Inflammatory macrophage treated with lipopolysaccharide for 4 hours (primary cell): ENCODE data around the gene KRABD2.
"Not testable (repeated sequence)": the region's sequence is repeated elsewhere in the genome, so short reads cannot be mapped to it uniquely, and the experiment has no call there.

Experiments used
- DNase-seq: peaks from one replicate; pipeline ENCODE4 v3.0.0-alpha.2; 2020

Gene KRABD2

DNA sequence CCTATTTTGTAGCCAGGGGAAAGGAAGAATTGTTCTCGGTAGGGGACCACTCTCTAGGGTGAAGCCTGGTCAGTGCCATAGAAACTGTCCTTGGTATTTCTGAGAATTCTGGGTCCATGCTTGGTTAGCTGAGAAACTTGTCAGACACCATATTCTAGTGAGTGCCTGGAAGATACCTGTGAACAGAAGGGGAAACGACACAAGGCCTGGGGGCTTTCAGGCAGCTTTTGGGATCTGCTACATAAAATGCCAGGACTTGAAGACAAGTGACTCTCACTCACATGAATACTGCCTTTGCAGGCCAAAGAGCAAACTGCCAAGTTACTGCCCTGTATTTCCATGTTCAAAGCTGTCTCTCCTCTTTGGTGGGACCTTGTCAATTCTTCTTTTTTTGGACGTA, 18.6 kb downstream of the KRABD2 start:
- no peak for DNase-seq

DNA sequence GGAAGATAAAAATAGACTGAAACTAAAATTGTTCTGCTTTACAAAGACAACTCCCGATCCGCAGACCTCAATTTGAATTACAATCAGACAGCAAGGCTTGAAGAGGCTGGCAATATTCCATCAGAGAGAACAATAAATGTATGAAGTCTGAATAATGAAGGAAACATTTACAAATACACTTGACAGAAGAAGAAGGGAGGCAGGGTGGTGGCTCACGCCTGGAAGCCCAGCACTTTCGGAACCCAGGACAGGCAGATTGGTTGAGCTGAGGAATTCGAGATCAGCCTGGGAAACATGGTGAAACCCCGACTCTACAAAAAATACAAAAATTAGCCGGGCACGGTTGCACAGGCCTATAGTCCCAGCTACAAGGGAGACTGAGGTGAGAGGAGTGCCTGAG, 22.3 kb downstream of the KRABD2 start:
- no peak for DNase-seq

DNA sequence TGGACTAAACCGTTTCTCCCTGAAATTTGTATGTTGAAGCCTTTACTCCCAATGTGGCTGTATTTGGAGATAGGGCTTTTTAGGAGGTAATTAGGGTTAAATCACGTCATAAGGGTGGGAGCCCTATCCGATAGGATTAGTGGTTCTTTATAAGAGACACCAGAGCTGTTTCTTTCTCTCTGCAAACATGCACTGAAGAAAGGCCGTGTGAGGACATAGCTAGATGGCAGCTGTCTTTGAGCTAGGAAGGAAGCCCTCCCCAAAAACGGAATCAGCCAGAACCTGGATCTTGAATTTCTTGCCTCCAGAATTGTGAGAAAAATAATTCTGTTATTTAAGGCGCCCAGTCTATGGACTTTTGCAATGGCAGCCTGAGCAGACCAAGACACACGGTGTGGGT, 22.8 kb downstream of the KRABD2 start:
- no peak for DNase-seq

DNA sequence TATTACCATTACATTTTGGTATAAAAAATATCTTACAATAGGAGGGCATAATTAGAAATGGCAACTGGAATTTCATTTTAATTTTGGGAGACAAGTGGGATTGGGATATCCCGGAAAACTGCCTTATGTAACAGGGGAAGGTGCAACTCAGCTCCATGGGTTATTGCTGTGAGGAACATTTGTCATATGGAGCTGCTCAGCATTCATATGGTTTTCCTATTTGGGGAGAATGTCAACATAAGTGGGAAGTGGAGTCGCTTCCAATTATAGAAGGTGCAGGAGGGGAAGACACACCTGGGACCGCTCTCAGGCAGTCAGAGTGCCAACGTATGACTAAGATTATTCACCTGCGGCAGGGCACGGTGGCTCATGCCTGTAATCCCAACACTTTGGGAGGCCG, 26.2 kb downstream of the KRABD2 start:
- DNase-seq = no peak

DNA sequence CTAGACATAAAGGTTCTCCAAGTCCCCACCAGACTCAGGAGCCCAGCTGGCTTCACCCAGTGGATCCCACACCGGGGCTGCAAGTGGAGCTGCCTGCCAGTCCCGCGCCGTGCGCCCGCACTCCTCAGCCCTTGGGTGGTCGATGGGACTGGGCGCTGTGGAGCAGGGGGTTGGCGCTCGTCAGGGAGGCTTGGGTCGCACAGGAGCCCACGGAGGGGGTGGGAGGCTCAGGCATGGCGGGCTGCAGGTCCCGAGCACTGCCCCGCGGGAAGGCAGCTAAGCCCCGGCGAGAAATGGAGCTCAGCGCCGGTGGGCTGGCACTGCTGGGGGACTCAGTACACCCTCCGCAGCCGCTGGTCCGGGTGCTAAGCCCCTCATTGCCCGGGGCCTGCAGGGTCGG, 29.5 kb downstream of the KRABD2 start:
- not testable (repeated sequence) for DNase-seq

DNA sequence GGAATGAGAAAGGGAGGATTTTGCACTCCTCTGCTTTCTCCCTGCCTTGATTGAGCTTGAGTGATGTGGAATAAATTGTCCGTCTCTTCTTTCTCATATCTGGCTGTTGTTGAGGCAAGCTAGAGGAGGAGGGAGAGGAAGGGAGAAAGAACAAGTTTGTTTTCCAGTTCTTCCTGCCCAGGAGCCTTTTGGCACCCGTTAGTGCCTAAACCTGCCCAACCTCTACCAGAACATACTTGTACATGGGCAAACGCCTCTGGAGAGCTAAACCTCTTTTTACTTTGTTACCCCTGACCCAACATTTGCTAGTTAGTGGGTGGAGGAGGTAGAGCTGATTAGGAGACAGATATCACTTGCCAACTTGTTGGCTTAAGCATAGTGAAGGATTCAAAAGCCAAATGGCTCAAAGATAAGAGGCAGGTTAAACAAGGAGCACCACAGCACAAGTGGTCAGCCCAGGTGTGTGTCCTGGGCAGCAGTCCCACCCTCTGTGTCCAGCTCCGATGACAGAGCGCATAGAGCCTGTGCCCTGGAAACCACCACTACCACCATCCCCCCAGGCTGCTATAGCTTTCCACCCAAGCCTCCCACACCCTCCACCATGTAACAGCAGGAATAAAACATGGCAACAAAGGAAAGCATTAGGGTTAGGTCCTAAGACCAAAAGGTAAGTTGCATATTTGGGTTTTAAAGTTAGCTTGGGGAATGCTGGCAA, 30.4 kb downstream of the KRABD2 start:
- no peak for DNase-seq

DNA sequence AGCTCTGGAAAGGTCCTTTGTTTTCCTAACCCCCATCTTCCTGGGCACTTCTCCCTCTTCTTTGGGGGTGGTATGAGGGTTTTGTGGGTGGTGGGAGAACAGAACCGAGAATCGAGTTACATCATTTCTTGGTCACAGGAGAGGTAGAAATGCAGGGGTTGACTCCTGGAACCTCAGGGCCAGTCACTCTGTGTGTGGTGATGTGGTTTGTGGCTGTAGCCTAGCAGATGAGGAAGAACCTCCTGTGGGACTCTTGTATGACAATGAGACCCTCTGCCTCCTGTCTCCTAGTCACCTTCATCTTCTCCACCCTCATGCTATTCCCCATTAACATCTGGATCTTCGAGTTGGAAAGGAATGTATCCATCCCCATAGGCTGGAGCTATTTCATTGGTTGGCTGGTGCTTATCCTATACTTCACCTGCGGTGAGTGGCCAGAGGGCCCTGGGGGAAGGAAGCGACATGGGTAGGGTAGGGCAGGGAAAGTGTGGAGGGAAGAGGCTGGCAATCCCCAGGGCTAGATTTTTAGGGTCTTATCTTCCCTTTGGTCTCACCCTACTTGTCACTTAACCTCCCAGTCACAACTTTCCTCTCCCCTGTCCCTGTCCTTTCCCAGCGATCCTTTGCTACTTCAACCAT, 31.3 kb downstream of the KRABD2 start:
- no peak for DNase-seq

DNA sequence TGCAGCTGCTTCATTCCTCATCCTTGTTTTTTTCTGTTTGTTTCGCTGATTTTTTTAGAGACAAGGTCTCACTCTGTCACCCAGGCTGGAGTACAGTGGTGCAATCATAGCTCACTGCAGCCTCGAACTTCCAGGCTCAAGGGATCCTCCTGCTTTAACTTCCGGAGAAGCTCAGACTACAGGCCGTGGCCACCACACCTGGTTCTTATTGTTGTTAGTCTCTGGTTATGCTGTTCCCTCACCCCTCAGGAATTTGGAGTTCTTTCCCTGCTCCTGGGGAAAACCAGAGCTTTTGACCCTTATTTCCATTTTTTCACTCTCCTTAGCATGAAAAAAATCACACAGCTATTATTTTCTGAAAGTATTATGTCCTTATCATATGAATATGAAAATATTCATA, 35.0 kb downstream of the KRABD2 start:
- no peak for DNase-seq

DNA sequence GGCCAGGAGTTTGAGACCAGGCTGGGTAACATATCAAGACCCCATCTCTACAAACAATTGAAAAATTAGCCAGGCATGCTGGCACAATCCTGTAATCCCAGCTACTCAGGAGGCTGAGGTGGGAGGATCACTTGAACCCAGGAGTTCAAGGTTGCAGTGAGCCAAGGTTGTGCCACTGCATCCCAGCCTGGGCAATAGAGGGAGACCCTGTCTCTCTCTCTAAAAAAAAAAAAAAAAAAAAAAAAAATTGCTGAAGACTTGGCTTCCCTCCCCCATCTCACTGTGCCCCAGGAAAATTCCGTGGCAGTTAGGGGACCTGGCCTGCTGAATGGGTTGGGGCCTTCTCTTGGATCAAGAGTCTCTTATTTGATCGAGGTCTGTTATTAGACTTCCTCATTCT, 37.0 kb downstream of the KRABD2 start, which contains the start of gene ODF4:
ODF4 (plus strand) TSS at position 301 of the 400 bp plus-strand sequence. CDS start 212 bp downstream, outside the sequence.
- DNase-seq = no peak

DNA sequence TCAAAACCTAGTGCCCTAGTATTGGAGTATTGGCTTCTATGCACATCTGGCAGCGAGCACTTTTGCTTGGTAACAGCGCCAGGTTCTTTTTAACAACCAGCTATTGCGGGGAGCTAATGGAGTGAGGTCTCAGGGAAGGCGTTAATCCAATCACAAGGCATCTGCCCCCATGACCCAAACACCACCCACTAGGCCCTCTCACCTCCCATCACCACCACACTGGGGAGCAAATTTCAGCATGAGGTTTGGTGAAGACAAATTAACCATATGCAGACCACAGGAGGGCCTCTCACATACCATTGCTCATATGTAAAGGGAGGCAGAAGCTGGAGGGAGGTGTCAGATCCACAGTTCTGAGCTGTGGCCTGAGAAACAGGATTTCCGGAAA, 37.8 kb downstream of the KRABD2 start:
- DNase-seq = no peak

DNA sequence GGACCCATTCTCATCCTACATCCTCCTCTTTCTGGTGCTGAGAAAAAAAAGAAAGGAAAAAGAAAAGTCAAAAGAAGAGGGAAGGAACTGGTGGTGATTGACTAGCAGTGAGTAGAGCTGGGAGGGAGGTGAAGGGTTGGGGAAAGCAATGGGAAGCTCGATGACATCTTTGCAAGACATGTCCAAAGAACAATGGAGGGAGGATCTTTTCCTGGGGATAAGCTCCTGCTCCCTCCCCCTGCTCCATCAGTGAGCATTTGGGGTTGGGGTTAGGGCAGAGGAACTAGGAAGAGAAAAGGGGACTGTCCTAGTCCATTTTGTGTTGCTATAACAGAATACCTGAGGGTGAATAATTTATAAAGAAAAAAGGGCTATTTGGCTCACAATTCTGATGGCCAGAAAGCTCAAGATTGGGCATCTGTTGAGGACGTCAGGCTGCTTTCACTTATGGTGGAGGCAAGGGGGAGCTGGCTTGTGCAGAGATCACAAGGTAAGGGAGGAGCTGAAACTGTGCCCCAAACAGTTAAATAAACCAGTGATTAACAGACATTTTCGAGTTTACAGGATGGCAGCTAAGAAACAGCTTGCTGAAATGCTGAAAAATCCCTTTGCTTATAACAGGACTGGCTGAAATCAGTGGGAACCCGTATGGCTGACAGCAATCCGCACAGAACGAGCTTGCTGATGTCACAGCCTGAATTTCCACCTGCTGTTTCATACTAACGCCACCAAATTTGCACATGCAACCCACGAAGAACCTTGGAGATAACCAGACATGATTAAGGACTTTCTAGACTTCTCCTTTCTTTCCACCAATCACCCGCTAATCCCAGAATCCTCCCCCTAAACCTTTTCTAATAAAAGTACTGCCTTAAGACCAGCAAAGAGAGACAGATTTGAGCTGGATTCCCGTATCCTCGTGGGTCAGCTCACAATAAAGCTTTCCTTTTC, 38.4 kb downstream of the KRABD2 start:
- DNase-seq = peak; percentile 74

DNA sequence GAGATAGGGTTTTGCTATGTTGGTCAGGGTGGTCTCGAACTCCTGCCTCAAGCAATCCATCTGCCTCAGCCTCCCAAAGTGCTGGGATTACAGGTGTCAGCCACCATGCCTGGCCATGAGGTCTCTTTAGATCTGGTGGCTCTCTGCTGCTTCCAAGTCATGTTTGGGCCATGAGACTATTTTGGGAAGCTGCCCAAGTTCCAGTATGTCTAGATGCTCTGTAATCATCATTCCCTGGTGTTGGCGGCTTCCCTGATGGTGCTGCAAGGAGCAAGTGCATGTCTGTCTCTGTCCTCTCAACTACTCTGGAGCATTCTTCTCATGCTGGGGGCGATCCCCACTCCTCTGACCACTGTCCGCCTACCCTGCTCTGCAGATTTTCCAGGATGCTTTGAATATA, 43.2 kb downstream of the KRABD2 start:
- DNase-seq = no peak

DNA sequence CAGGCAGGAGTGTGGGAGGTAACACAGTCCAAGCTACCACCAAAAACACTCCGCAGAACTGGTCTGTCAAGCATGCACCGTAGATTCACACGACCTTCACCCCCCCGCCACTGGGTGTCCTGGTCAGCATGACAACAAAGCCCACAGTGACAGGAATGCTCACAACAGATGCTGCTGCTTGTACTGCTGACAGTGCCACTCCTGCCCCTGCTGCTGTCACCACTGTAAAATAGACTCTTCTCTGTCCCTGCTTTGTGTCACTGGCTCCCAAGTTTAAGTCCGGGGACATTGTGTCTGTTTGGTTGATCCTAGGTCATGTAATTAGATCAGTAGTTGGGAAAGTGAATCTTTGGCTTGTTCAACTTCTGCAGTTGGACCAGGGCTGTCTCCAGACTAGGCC, 43.8 kb downstream of the KRABD2 start:
- no peak for DNase-seq

DNA sequence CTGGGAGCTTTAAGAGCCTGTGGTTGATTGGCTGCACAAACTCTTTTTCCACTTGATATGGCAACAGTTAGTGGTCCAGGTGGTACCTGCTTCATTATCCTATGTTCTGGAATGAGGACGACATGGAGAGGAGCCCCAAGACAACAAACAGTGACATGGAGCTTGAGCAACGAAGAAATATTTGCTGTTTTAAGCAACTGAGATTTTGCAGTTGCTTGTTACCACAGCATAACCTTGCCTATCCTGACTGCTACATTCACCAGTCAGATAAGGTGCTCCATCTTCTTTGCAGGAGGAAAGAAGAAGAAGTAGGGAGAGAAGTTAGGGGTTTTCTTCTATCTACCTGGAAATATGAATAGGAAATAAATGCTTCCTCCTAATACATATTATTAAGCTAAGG, 44.4 kb downstream of the KRABD2 start:
- no peak for DNase-seq

DNA sequence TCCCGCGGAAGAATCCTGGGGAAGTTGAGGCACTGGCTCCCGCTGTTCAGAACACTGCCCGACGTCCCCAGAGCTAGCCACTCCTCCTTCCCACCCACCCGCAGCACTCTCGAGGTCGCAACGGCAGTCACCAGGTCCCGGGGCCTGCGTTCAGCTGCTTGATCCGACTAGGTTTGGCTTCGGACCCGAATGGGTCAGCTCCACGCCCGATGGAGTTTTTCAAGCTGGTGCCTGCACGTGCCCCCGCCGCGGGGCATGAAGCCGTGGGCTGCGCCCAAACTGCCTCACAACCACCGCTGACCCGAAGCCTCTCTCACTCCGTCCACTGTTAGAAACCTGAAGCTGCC, 49.2 kb downstream of the KRABD2 start:
- DNase-seq = peak; percentile 8
